Thyroid gland (tissue), 4 donors: Measurements from ENCODE around the gene NGDN.

ENCODE experiments used
- CTCF ChIP-seq, 6 experiments: fragments of 200-600 bp in 3 of 6; fragments of 450-650 bp in 3 of 6; sonication (generic) in 3 of 6; IDR thresholded peaks; one replicate each; pipeline ENCODE4 v1.5.1; 2016 to 2019; ENCODE audit warnings: antibody characterized with exemption in 6 of 6, mild to moderate bottlenecking in 2 of 6, inconsistent platforms in 1 of 6, moderate library complexity in 1 of 6
- POLR2A ChIP-seq, 2 donors: fragments of 450-650 bp; IDR thresholded peaks; one replicate each; pipeline ENCODE4 v1.6.1; 2017; ENCODE audit warnings: antibody characterized with exemption in 2 of 2, mild to moderate bottlenecking in 2 of 2, moderate library complexity in 1 of 2

- TF ChIP-seq CTCF (IDR thresholded peaks at IDR 0.05), result no peak
- no peak for TF ChIP-seq POLR2A (IDR thresholded peaks at IDR 0.05)
Observed at GRCh38 chr14:23520899-23521533, 51.5 kb downstream of the NGDN start.
